Lower lobe of right lung (tissue), 2 donors: ENCODE measurements around the gene SLX4IP. TPM values are rescaled to one million over a fixed set of nuclear protein-coding genes. Genes with fewer than 3 reads are reported as not detected.

Source experiments
- ATAC-seq, 2 donors: fragments of 200-7000 bp; cut with Tn5 transposase; one replicate each; pipeline ENCODE4 v1.9.1; 2020 to 2022; ENCODE audit warnings: mild to moderate bottlenecking in 2 of 2, moderate library complexity in 2 of 2
- DNase-seq: peaks from one replicate; pipeline ENCODE4 v3.0.0-alpha.2; 2020
- H3K27ac ChIP-seq: fragments of 200-600 bp; one replicate; pipeline ENCODE4 v1.8.0; 2022
- H3K27me3 ChIP-seq: fragments of 200-600 bp; one replicate; pipeline ENCODE4 v1.8.0; 2022; ENCODE audit warnings: low read depth
- H3K36me3 ChIP-seq: fragments of 200-600 bp; one replicate; pipeline ENCODE4 v1.8.0; 2022; ENCODE audit warnings: mild to moderate bottlenecking
- H3K4me1 ChIP-seq: fragments of 200-600 bp; one replicate; pipeline ENCODE4 v1.8.0; 2022
- H3K4me3 ChIP-seq: fragments of 200-600 bp; one replicate; pipeline ENCODE4 v1.8.0; 2022; ENCODE audit warnings: mild to moderate bottlenecking
- H3K9me3 ChIP-seq: fragments of 200-600 bp; one replicate; pipeline ENCODE4 v1.8.0; 2022
- intact Hi-C: fragments of 100-400 bp; cut with DNase I; formaldehyde crosslinking; loops from one replicate; pipeline ENCODE4 v1.11.0; 2022
- total RNA-seq: library from RNA; stranded (reverse); fragmentation: NEBNext Ultra II Directional; extraction: Animal tissue kit (Norgen Biotek cat#: 25700); gene quantifications from one replicate; pipeline ENCODE4 v1.2.1, GENCODE V29; 2021
- TF ChIP-seq, protein P1 (sequence below): fragments of 200-600 bp; IDR thresholded peaks from one replicate; pipeline ENCODE4 v1.8.0; 2022; ENCODE audit warnings: antibody characterized with exemption, mild to moderate bottlenecking
- donor health status: DM: no; HTN: yes; CAD: no; lungs with severe emphysema.

The SLX4IP gene
- total RNA-seq, 1 donor from 2014 or later: 5.8 TPM

DNA sequence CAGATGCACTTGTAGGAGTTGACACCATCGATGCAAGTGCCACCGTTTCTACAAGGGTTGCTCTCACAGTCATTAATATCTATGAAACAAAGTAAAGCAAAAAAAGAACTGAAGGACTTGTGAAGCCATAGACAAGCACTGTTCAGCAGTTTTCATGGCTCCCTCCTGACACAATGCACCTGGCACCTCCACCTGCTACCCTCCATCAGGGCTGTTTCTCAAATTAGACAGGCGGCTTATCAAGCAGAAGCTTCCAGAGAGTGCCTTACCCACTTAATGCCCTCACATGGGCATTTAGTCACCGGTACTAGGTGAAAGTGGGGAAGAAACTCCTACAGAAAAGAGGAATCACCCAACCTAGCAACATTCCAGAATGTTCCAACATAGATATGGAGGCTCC is 210.9 kb downstream of the SLX4IP start:
- Histone ChIP-seq H3K4me1 (no peaks in the 10 kb centered on the region), H3K36me3 (peaks cover 100% of the 10 kb centered on the region), H3K27ac (no peak overlapping the region), H3K9me3 (no peaks in the 10 kb centered on the region), H3K27me3 (no peaks in the 10 kb centered on the region), H3K4me3 (no peak overlapping the region)
- DNase-seq: no peak
- intact Hi-C loops: no loop called here
- no peak for ATAC-seq
- TF ChIP-seq, protein P1, sequence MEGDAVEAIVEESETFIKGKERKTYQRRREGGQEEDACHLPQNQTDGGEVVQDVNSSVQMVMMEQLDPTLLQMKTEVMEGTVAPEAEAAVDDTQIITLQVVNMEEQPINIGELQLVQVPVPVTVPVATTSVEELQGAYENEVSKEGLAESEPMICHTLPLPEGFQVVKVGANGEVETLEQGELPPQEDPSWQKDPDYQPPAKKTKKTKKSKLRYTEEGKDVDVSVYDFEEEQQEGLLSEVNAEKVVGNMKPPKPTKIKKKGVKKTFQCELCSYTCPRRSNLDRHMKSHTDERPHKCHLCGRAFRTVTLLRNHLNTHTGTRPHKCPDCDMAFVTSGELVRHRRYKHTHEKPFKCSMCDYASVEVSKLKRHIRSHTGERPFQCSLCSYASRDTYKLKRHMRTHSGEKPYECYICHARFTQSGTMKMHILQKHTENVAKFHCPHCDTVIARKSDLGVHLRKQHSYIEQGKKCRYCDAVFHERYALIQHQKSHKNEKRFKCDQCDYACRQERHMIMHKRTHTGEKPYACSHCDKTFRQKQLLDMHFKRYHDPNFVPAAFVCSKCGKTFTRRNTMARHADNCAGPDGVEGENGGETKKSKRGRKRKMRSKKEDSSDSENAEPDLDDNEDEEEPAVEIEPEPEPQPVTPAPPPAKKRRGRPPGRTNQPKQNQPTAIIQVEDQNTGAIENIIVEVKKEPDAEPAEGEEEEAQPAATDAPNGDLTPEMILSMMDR: no peak

DNA sequence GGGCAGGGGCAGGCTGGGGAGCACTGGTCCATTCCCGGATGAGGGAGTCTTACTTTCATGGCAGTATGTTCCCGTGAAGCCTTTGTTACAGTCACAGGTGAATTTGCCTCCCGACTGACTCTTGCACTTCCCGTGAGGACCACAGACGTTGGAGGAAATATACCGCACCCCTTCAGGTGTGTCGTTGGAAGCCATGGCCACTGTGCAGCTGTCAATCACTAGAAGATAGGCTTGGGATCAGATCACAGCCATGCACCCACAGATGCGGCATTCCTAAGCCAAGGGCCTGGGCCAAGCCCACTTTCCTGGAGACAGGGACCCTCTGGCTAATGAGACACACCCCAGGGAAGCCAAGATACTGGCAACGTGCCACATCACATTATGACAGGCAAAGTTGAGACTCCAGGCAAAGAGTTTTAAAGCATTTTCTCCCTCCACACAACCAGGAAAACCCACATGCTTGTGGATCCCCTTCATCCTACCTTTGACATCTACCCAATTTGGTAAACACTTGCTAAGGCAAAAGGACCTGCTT is 211.8 kb downstream of the SLX4IP start:
- H3K36me3 ChIP-seq: peaks cover 100% of the 10 kb centered on the region

DNA sequence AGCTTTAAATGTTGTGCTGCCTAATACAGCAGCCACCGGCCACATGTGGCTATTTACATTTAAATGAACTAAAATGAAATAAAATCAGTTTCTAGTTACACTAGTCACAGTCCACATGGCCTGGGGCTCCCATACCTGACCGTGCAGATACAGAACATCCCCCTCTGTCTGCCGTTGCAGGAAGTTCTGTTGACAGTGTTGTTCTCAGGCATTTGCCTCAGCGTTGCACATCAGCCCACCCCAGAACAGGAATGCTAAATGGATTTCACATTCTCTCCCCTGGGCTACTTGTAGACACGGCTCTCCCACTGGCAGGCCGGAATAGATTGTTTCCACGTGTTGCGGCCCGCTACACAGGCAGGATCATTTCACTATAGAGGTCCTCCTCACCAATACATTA is 212.4 kb downstream of the SLX4IP start:
- Histone ChIP-seq H3K27me3 (no peaks in the 10 kb centered on the region), H3K4me3 (no peak overlapping the region), H3K4me1 (peaks cover 3% of the 10 kb centered on the region), H3K36me3 (peaks cover 100% of the 10 kb centered on the region), H3K9me3 (no peaks in the 10 kb centered on the region), H3K27ac (no peak overlapping the region)
- intact Hi-C loops: no loop called here
- TF ChIP-seq, protein P1: no peak
- DNase-seq (no peak), ATAC-seq (no peak)

More for the DNA sequence above, 211.8 kb downstream of the SLX4IP start:
- Histone ChIP-seq H3K9me3 (no peaks in the 10 kb centered on the region), H3K27ac (no peak overlapping the region), H3K4me1 (no peaks in the 10 kb centered on the region), H3K27me3 (no peaks in the 10 kb centered on the region), H3K4me3 (no peak overlapping the region)
- TF ChIP-seq, protein P1: no peak
- DNase-seq (no peak), ATAC-seq (no peak)
- intact Hi-C loops: no loop called here

DNA sequence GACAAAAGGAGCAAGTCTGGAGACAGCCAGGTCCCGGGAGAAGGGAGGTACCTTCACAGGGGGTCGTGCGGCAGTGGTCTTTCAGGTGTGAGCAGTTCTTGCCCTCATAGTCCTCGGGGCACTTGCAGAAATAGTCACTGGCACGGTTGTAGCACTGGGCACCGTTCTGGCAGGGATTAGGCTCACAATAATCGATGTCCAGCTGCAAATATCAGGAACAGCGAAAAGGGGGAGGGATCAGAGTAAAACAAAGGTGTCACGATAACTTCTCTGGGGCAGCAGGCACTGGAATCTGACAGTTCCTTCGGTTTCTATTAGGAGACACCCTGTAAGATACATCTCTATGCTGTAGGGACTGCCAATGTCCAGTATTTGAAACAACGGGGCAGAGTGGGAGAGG is 212.8 kb downstream of the SLX4IP start:
- ATAC-seq (no peak), DNase-seq (no peak)
- Histone ChIP-seq H3K27me3 (no peaks in the 10 kb centered on the region), H3K27ac (no peak overlapping the region), H3K9me3 (no peaks in the 10 kb centered on the region), H3K36me3 (peaks cover 100% of the 10 kb centered on the region), H3K4me1 (peaks cover 7% of the 10 kb centered on the region), H3K4me3 (no peak overlapping the region)
- TF ChIP-seq, protein P1: no peak
- intact Hi-C loops: no loop called here

DNA sequence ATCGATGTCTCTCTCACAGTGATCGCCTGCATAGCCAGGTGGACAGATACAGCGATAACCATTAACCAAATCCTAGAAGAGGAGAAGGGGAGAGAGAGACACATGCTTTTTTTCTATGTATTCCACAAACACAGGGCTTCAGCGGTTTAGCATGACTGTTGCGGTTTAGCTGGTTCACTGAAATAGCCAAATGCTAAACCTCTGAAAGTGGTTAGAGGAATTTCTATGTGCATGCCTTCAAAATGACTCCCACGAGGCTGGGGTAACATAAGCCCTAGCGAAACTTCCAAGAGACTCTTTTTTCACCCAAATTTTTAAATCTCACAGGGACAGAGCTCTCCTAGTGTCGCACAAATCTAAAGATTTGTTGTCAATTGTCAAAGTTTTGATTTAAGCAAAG is 213.5 kb downstream of the SLX4IP start:
- DNase-seq (no peak), ATAC-seq (no peak)
- peaks cover 93% of the 10 kb centered on the region for H3K36me3 ChIP-seq
- intact Hi-C loops: no loop called here
- TF ChIP-seq, protein P1: no peak
- no peak overlapping the region for H3K4me3 ChIP-seq
- H3K4me1 ChIP-seq: peaks cover 15% of the 10 kb centered on the region
- H3K27ac ChIP-seq: no peak overlapping the region
- H3K27me3 ChIP-seq: no peaks in the 10 kb centered on the region
- H3K9me3 ChIP-seq: no peaks in the 10 kb centered on the region
